Regular cardiac myocyte (primary cell): ENCODE data around the gene CXorf58. TPM values are rescaled to one million over a fixed set of nuclear protein-coding genes. Genes with fewer than 3 reads are reported as not detected.

Experiments used
- total RNA-seq: library from RNA; depleted of rRNA; stranded (reverse); fragments of >200 nt; gene quantifications from 2 replicates; pipeline ENCODE4 v1.2.3, GENCODE V29; 2014

The CXorf58 gene, protein sequence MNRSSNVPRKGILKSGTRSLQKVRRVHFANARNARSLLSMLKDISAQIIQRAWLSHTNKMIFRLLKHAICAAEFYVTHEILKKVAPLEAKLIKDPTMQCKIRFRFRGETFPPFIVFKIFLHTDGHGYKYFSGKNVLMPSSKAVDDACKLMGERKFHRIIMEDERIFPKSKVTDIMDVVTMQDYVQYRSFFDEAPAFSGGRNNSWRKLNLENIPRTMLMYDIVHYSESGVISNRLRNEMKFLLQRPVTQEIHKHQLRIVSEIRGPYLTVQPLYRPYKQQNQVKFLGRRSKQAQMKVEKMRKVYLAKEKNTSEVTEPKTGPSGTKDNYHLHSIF
- total RNA-seq = not detected in 2 replicates

DNA sequence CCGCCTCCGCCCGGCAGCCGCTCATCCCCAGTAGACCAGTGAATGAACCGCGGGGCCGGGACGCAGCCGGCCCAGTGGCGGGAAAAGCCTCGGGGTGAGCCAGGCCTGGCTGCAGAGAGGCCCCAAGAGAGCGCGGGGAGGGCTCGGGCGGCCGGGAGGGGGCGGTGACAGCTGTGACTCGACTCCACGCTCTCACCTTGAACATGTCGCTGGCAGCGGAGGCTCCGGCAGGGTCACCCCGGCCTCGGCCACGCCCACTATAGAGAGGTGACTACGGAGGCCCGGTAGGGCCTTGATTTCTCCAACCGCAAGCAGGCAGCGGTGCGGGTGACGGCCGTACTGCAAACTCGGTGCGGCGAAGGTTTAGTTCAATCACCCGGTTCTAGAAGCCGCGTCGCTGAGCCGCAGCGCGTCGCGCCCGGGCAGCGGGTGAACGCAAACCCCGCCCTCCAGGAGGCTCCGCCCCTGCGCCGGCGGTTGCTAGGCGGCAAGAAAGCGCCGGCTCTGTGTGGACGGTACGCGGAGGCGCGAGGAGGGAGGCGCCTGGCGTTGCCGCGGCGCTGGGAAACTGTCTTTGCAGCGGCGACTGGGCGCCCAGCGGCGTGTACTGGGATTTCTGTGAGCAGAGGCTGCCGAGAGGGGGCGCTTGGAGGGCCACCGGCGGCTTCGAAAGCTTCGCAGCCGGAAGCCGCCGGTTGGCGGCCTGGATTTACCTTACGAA lies at the start of gene CXorf58, which contains the start of gene APOO:
Gene CXorf58 (plus strand): TSS at position 509 of the 721 bp plus-strand sequence. CDS start 2,297 bp downstream, outside the sequence.
Gene APOO (minus strand): TSS at position 441 of the 721 bp plus-strand sequence. CDS start 236 bp downstream, at position 205.

Other genes with a start within 250 kb of the CXorf58 start
- gene PRDX4, start 240.5 kb upstream of the CXorf58 start, total RNA-seq = 147 and 309 TPM in 2 replicates
- 36.1 and 62.3 TPM in 2 replicates for gene ACOT9, start 164.7 kb upstream of the CXorf58 start, total RNA-seq
- 78.6 and 218 TPM in 2 replicates for gene SAT1, start 124.8 kb upstream of the CXorf58 start, total RNA-seq
- 7.9 and 14.6 TPM in 2 replicates for gene APOO, start 68 bp upstream of the CXorf58 start, total RNA-seq
- gene KLHL15, start 119.2 kb downstream of the CXorf58 start, total RNA-seq = 8.5 and 10.2 TPM in 2 replicates
- 333 and 373 TPM in 2 replicates for gene EIF2S3, start 146.9 kb downstream of the CXorf58 start, total RNA-seq
- 38.3 and 52.4 TPM in 2 replicates for gene ZFX, start 241.7 kb downstream of the CXorf58 start, total RNA-seq